T-cell (primary cell): ENCODE measurements around the gene RAI1. TPM values are rescaled to one million over a fixed set of nuclear protein-coding genes. Genes with fewer than 3 reads are reported as not detected.

Source experiments
- ATAC-seq, 4 experiments: fragments of 200-7000 bp in 3 of 4; fragments of 150-1000 bp in 1 of 4; cut with Tn5 transposase; replicated peaks in 1 of 4; 1 replicate in 3 of 4; 2 replicates in 1 of 4; pipeline ENCODE4 v1.10.0; 2021; ENCODE audit warnings: moderate library complexity in 3 of 4, mild to moderate bottlenecking in 2 of 4, moderate number of reproducible peaks in 1 of 4
- CTCF ChIA-PET, 2 donors: fragments of 300-600 bp; sonication (Branson Sonifier 250); formaldehyde crosslinking; loops; one replicate each; lab custom pipeline; 2022; ENCODE audit warnings: antibody characterized with exemption in 2 of 2; lab: Charles Lee
- POLR2A ChIA-PET, 2 donors: fragments of 300-600 bp; sonication (Branson Sonifier 250); formaldehyde crosslinking; loops; one replicate each; lab custom pipeline; 2022; ENCODE audit warnings: antibody characterized with exemption in 2 of 2; lab: Charles Lee
- DNase-seq, 35 experiments: peaks; one replicate each; pipeline versions ENCODE4 v3.0.0 to v3.0.0-alpha.2; 2013 to 2023
- H3K27ac ChIP-seq: one replicate; pipeline ENCODE4 v1.5.1; 2013; ENCODE audit warnings: low read length
- H3K27me3 ChIP-seq, 2 experiments: replicated peaks in 1 of 2; 1 replicate in 1 of 2; 2 replicates in 1 of 2; pipeline versions ENCODE4 v1.6.1 to v1.7.0; 2013; ENCODE audit warnings: low read length in 1 of 2, mixed read lengths in 1 of 2; ENCODE audit not compliant: control insufficient read depth in 2 of 2, insufficient read depth in 2 of 2; ENCODE audit errors: extremely low read depth in 1 of 2
- H3K36me3 ChIP-seq, 2 donors: 1 replicate in 1 of 2; 2 replicates in 1 of 2; pipeline versions ENCODE4 v1.6.1 to v1.7.0; 2013; ENCODE audit warnings: low read length in 1 of 2; ENCODE audit not compliant: control insufficient read depth in 2 of 2, insufficient read depth in 1 of 2; ENCODE audit errors: extremely low read depth in 1 of 2
- H3K4me1 ChIP-seq, 2 experiments: 1 replicate in 1 of 2; 2 replicates in 1 of 2; pipeline versions ENCODE4 v1.6.1 to v1.7.0; 2013; ENCODE audit warnings: low read length in 2 of 2, mixed read lengths in 1 of 2; ENCODE audit not compliant: insufficient read depth in 2 of 2, control insufficient read depth in 1 of 2; ENCODE audit errors: extremely low read depth in 1 of 2
- H3K4me3 ChIP-seq, 2 donors: 1 replicate in 1 of 2; 2 replicates in 1 of 2; pipeline versions ENCODE4 v1.5.1 to v1.7.0; 2013; ENCODE audit warnings: mild to moderate bottlenecking in 2 of 2, low read length in 1 of 2, moderate library complexity in 1 of 2; ENCODE audit not compliant: control insufficient read depth in 1 of 2; ENCODE audit errors: extremely low read depth in 1 of 2
- H3K9me3 ChIP-seq: 2 replicates; pipeline ENCODE4 v1.7.0; 2013
- H3K27ac Mint-ChIP-seq, 2 donors: one replicate each; pipeline ENCODE4 v1.8.0; 2020 to 2021; ENCODE audit warnings: mild to moderate bottlenecking in 2 of 2, mixed read lengths in 2 of 2
- H3K27me3 Mint-ChIP-seq, 2 donors: one replicate each; pipeline ENCODE4 v1.8.0; 2021 to 2022; ENCODE audit warnings: mixed read lengths in 2 of 2
- H3K36me3 Mint-ChIP-seq: one replicate; pipeline ENCODE4 v1.8.0; 2021; ENCODE audit warnings: mixed read lengths
- H3K4me1 Mint-ChIP-seq, 3 donors: one replicate each; pipeline ENCODE4 v1.8.0; 2020 to 2022; ENCODE audit warnings: mixed read lengths in 3 of 3, mild to moderate bottlenecking in 1 of 3
- H3K4me3 Mint-ChIP-seq, 3 donors: one replicate each; pipeline ENCODE4 v1.8.0; 2020 to 2022; ENCODE audit warnings: mild to moderate bottlenecking in 3 of 3, mixed read lengths in 3 of 3, moderate library complexity in 3 of 3
- H3K9me3 Mint-ChIP-seq, 3 donors: one replicate each; pipeline ENCODE4 v1.8.0; 2020 to 2022; ENCODE audit warnings: mixed read lengths in 3 of 3
- WGBS: methylation state at CpG from one replicate; pipeline ENCODE4 v1.1.5; 2013; ENCODE audit warnings: missing lambda C conversion rate; ENCODE audit not compliant: insufficient coverage; 5-methylcytosine and 5-hydroxymethylcytosine counted together
- total RNA-seq, 35 experiments: library from RNA in 6 of 35; stranded (reverse) in 6 of 35; fragments of 120-200 nt in 1 of 35; gene quantifications; one replicate each; pipeline versions ENCODE4 v1.2.1 to v1.2.4 and lab custom pipeline; 2013 to 2026

RAI1 gene
- total RNA-seq, 5 donors from 2014 or later (not counting 1 experiment from before 2014, with no cell fraction given), result 20.1 to 31.2 (median 24.5) TPM

DNA sequence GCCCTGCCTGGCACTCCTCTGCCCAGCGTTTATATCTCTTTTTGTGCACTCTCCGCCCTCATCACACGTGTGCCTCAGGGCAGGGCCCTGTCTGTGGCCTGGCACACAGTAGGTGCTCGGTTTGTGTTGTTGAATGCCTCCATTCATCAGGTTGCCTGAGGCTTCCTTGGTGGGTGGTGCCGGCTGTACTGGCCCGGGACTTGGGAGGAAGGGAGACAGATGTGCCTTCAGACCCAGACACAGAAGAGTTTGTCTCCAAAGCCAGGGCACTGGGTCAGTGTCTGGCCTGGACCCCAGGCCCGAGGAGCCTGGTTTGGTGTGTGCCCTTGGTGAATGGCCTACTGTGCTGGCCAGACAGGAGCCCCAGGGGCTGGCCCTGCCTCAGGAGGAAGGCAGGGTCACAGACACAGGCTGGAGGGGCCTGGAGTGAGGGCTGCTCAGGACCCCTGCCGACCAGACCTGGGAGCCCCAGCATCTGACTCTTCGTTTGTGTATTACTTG is 71.6 kb downstream of the RAI1 start:
- 40% methylated on average over 4 of the region's 9 CpGs for WGBS
- Mint-ChIP-seq H3K36me3 (no peaks in the 10 kb centered on the region), H3K4me3 (peak overlapping the region; percentile 81 to 94 (median 89)), H3K9me3 (no peaks in the 10 kb centered on the region), H3K27ac (peak overlapping the region; percentile 95), H3K4me1 (peaks cover 79 to 83% (median 83%) of the 10 kb centered on the region in 3 donors), H3K27me3 (no peaks in the 10 kb centered on the region)
- CTCF ChIA-PET, result interaction anchor here in 1 of 2 donors (0.6 kb wide), 1 partner anchor 22 kb away, joined by 4 read pairs; no protein-coding TSS in a partner anchor
- Histone ChIP-seq H3K27ac (peak overlapping the region; percentile 83), H3K4me1 (peaks cover 58 to 88% of the 10 kb centered on the region in 2 experiments), H3K9me3 (no peaks in the 10 kb centered on the region), H3K4me3 (peak overlapping the region; percentile 71 to 83), H3K36me3 (no peaks in the 10 kb centered on the region), H3K27me3 (no peaks in the 10 kb centered on the region)
- ATAC-seq (no peak), DNase-seq (no peak)
- POLR2A ChIA-PET, result no interaction called here

DNA sequence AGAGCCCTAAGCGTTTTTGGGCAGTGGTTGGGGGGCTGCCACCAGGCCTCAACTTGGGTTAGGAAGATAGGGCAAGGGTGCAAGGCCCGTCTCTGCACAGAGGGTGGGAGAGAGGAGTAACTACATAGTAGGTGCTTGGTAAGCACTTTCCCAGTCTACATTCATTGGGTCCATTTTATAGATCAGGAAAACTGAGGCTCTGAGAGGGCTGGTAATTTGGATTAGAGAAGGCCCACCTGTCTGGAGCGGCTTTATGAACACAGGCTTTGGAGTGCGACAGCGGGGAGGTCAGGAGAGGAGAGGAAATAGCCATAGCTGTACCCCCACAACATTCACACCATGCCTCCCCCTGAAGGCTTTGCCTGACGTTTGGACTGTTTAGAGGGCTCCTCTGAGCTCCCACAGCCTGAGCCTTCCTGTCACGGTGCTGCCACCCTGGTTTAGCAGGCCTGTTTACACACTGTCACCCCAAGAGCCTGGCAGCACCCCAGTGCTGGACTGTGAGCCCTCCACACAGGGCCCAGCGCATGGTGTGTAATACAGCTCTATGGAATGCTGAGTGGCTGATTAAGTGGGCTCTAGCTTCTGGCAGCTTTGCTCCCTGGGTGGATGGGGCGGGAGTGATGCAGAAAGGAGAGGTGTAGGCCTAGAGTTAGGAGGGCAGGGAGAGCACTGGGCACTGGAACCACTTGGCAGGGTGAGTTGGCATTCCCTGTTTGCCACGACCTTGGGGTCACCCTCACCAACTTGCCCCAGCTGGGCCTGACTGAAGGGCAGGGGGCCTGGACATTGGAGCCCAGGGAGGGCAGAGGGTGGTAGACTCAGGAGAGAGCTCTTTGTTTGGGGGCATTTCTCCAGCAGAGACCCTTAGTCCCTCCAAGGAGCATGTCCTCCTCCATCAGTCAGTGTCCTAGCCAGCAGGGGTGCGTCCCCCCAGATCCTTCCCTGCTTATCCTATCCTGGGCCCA is 73.7 kb downstream of the RAI1 start:
- Mint-ChIP-seq H3K27me3 (no peaks in the 10 kb centered on the region), H3K4me3 (peak overlapping the region in 1 of 3 donors; percentile 81), H3K9me3 (no peaks in the 10 kb centered on the region), H3K27ac (peak overlapping the region in 1 of 2 donors; percentile 69), H3K36me3 (no peaks in the 10 kb centered on the region), H3K4me1 (peaks cover 71 to 77% (median 75%) of the 10 kb centered on the region in 3 donors)
- Histone ChIP-seq H3K36me3 (no peaks in the 10 kb centered on the region), H3K27me3 (no peaks in the 10 kb centered on the region), H3K4me3 (no peak overlapping the region), H3K27ac (no peak overlapping the region), H3K4me1 (peaks cover 54 to 83% of the 10 kb centered on the region in 2 experiments), H3K9me3 (no peaks in the 10 kb centered on the region)
- ATAC-seq, result no peak
- ChIA-PET CTCF (interaction anchor here in 1 of 2 donors (0.6 to 0.7 kb wide), 2 partner anchors 49 to 1378 kb away, joined by 6 to 7 read pairs; no protein-coding TSS in a partner anchor), POLR2A (no interaction called here)
- no peak for DNase-seq
- WGBS, result 88% methylated on average over 6 of the region's 11 CpGs

DNA sequence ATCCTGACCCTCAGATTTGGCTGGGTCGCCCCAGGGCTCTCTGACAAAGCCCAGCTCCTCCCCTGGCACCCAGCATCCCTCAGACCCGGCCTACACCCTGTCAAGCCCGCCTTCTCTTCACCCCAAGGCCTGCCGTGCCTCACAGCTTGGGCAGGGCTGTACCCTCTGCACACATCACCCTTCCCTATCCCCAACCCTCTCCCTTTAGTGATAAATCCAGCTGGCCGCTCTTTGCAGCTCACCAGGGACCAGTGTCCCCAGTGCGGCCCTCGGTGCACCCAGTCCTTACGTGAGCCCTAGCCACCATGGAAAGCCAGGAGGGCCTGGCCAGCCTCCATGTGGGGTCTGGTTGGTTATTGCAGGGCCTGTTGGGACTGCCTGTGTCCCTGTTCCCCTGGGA is 74.5 kb downstream of the RAI1 start:
- ChIA-PET POLR2A (no interaction called here), CTCF (no interaction called here)
- Histone ChIP-seq H3K4me3 (no peak overlapping the region), H3K9me3 (no peaks in the 10 kb centered on the region), H3K27me3 (no peaks in the 10 kb centered on the region), H3K4me1 (peaks cover 50 to 76% of the 10 kb centered on the region in 2 experiments), H3K27ac (no peak overlapping the region), H3K36me3 (no peaks in the 10 kb centered on the region)
- H3K4me3 Mint-ChIP-seq, result peak overlapping the region in 1 of 3 donors; percentile 9
- 84% methylated on average over 5 of the region's 8 CpGs for WGBS
- H3K4me1 Mint-ChIP-seq, result peaks cover 65 to 71% (median 69%) of the 10 kb centered on the region in 3 donors
- no peaks in the 10 kb centered on the region for H3K36me3 Mint-ChIP-seq
- peak overlapping the region in 1 of 2 donors; percentile 69 for H3K27ac Mint-ChIP-seq
- no peaks in the 10 kb centered on the region for H3K27me3 Mint-ChIP-seq
- no peak for ATAC-seq
- DNase-seq, result no peak
- no peaks in the 10 kb centered on the region for H3K9me3 Mint-ChIP-seq

DNA sequence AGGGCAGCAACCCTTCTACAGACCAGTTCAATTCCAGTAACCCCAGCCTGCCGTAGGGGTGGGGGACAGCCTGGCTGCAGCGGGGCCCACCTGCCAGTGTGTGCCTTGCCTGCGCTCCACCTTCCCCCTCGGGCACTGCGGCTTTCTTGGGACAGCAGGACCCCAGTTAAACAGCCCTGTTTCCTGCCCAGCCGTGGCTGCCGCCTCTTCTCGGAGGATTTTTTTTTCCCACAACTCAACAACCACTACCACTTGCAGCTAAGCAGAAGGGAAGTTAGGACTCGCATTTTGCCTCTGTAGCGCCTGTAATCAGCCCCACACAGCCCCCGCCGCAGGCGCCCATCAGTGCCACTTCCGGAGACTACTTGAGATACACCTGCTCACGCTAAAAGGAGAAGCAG is 76.1 kb downstream of the RAI1 start:
- Histone ChIP-seq H3K27ac (peak overlapping the region; percentile 52), H3K4me1 (peaks cover 40 to 62% of the 10 kb centered on the region in 2 experiments), H3K9me3 (no peaks in the 10 kb centered on the region), H3K36me3 (no peaks in the 10 kb centered on the region), H3K27me3 (no peaks in the 10 kb centered on the region), H3K4me3 (peak overlapping the region in 1 of 2 donors; percentile 49)
- CTCF ChIA-PET, result interaction anchor here in 1 of 2 donors (0.7 kb wide), 1 partner anchor 322 kb away, joined by 3 read pairs; no protein-coding TSS in a partner anchor
- WGBS, result 30% methylated on average over 14 of the region's 15 CpGs
- Mint-ChIP-seq H3K4me3 (peak overlapping the region; percentile 41 to 79 (median 43)), H3K4me1 (peaks cover 56 to 59% (median 57%) of the 10 kb centered on the region in 3 donors), H3K27me3 (no peaks in the 10 kb centered on the region), H3K9me3 (no peaks in the 10 kb centered on the region), H3K36me3 (no peaks in the 10 kb centered on the region), H3K27ac (peak overlapping the region; percentile 84 to 89)
- DNase-seq, result peak in 31 of 35 experiments; percentile 12 to 61 (median 40)
- ATAC-seq, result peak; percentile 52 to 73 (median 70)
- POLR2A ChIA-PET, result no interaction called here

DNA sequence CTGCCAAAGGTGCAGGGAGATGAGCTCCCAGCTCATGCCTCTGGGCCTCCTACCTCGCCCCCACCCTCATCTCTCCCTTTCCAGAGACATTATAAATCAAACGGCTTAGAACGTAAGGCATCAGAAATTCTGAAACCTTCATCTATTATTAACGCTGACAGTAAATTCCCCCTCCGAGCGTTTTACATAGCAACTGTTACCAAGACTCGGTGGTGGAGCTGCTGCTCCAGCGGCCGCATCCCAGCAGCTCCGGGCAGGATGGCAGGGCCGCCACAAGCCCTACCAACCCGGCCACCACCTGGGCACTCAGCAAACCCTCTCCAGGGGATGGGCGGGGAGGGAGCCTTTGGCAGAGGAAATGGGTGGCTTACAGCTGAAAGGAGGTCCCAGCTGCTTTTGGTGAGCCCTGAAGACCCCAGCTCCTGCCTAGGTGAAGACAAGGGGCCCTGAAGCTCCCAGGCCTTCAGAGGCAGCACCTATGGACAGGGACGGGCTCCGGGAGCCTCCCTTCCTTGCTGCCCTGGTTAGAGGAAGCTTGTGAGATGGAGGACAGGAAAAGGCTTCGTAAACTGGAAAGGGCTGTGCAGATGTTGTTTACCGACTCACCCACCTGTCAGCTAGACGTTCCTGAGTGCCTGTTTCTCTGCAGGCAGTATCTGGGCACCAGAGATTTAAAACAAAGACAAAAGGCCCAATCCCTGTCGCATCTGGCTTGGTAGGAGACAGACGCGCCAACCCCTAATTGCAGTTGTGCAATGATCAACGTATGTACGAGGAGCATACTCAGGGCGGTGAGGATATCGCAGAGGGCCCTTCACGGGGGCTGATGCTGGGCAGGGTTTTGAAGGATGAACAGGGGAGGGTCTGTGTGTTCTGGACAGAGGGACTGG is 76.9 kb downstream of the RAI1 start:
- 81% methylated on average over 15 of the region's 26 CpGs for WGBS
- ATAC-seq (peak in 1 of 4 experiments; percentile 26), DNase-seq (peak in 1 of 35 experiments; percentile 27)
- CTCF ChIA-PET, result no interaction called here
- Histone ChIP-seq H3K9me3 (no peaks in the 10 kb centered on the region), H3K36me3 (peaks cover 0 to 3% of the 10 kb centered on the region in 2 donors), H3K27ac (peak overlapping the region; percentile 52), H3K27me3 (no peaks in the 10 kb centered on the region), H3K4me3 (peak overlapping the region in 1 of 2 donors; percentile 49), H3K4me1 (peaks cover 37 to 54% of the 10 kb centered on the region in 2 experiments)
- POLR2A ChIA-PET, result no interaction called here
- Mint-ChIP-seq H3K27me3 (no peaks in the 10 kb centered on the region), H3K4me1 (peaks cover 49 to 51% (median 50%) of the 10 kb centered on the region in 3 donors), H3K36me3 (no peaks in the 10 kb centered on the region), H3K4me3 (peak overlapping the region; percentile 41 to 79 (median 43)), H3K9me3 (no peaks in the 10 kb centered on the region), H3K27ac (peak overlapping the region; percentile 84 to 89)
